Measurements from ENCODE around the gene PGS1. TPM values are rescaled to one million over a fixed set of nuclear protein-coding genes. Genes with fewer than 3 reads are reported as not detected.

The PGS1 gene
- polyA plus RNA-seq, 2 donors: 13.9 to 14.2 TPM

- peak overlapping the region in 1 of 2 donors; percentile 39 for H3K27ac ChIP-seq (ENCODE audit: low read depth in 2 of 2, low read length in 1 of 2)
- H3K27me3 ChIP-seq (ENCODE audit: control insufficient read depth in 1 of 2, insufficient read depth in 2 of 2, low read length in 2 of 2): no peaks in the 10 kb centered on the region
- H3K4me3 ChIP-seq (ENCODE audit: low read depth in 1 of 2, low read length in 2 of 2): no peak overlapping the region
- H3K4me1 ChIP-seq (ENCODE audit: control insufficient read depth in 2 of 2, insufficient read depth in 2 of 2, low read length in 1 of 2): peaks cover 9 to 16% of the 10 kb centered on the region in 2 donors
- peaks cover 5 to 21% of the 10 kb centered on the region in 2 donors for H3K36me3 ChIP-seq (ENCODE audit: control insufficient read depth in 2 of 2, insufficient read depth in 2 of 2, low read length in 1 of 2)
- WGBS, 2 donors: 64 to 75% methylated on average over 24 of the region's 24 CpGs
- H3K9me3 ChIP-seq (ENCODE audit: control insufficient read depth in 2 of 2, insufficient read depth in 1 of 2, low read depth in 1 of 2, low read length in 1 of 2): no peaks in the 10 kb centered on the region
Observed at GRCh38 chr17:78428836-78429617, 50.6 kb downstream of the PGS1 start.

DNA sequence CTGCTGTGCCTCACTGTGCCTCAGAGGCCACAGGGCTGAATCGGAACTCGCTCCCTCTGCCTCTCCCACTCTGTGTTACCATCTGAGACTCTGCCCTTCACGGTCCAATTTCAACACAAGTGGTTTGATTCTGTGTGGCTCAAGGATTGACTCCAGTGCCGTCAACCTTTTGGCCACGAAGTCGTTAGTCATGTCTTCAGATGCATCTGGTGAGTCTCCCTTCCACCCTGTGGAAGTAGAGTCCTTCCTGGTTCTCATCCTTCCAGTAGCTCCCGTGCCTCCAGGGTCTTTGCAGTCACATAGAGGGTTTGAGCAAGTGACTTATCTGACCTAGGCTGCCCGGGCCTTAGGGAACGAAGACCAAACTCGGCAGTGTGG is 51.2 kb downstream of the PGS1 start:
- Histone ChIP-seq H3K27ac (ENCODE audit: low read depth in 2 of 2, low read length in 1 of 2) (no peak overlapping the region), H3K4me3 (ENCODE audit: low read depth in 1 of 2, low read length in 2 of 2) (no peak overlapping the region), H3K27me3 (ENCODE audit: control insufficient read depth in 1 of 2, insufficient read depth in 2 of 2, low read length in 2 of 2) (no peaks in the 10 kb centered on the region), H3K36me3 (ENCODE audit: control insufficient read depth in 2 of 2, insufficient read depth in 2 of 2, low read length in 1 of 2) (peaks cover 5 to 18% of the 10 kb centered on the region in 2 donors), H3K9me3 (ENCODE audit: control insufficient read depth in 2 of 2, insufficient read depth in 1 of 2, low read depth in 1 of 2, low read length in 1 of 2) (no peaks in the 10 kb centered on the region), H3K4me1 (ENCODE audit: control insufficient read depth in 2 of 2, insufficient read depth in 2 of 2, low read length in 1 of 2) (peaks cover 9 to 16% of the 10 kb centered on the region in 2 donors)
- WGBS, 2 donors: 77 to 87% methylated on average over 10 of the region's 10 CpGs

DNA sequence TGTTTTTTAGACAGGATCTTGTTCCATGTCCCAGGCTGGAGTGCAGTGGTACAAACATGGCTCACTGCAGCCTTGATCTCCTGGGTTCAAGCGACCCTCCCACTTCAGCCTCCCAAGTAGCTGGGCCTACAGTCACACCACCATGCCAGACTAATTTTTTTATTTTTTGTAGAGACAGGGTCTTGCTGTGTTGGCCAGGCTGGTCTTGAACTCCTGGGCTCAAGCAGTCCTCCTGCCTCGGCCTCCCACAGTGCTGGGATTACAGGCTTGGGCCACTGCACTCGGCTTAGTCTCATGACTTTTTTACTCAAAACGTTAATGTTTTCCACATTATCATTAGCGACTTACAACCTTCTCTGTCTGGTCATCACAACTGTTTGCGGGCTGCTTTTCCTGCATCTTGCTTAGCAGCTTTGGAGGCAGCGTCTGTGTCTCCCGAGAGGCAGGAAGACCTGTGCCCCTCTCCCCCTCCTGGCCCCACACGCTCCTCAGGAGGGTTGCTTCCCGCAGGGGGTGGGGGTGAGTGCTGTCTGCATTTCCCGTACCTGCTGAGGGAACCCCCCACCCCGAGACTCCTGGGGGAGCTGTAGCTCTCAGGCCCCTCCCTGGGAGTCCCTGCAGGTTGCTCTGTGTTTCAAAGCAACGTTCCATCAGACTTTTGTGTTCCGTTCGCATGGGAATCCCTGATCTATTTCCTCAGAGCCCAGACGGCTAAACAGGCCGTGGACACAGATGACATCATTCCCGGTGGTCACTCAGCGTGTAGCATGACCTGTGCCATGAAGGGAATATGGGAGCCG is 52.6 kb downstream of the PGS1 start:
- Histone ChIP-seq H3K4me1 (ENCODE audit: control insufficient read depth in 2 of 2, insufficient read depth in 2 of 2, low read length in 1 of 2) (peaks cover 9 to 18% of the 10 kb centered on the region in 2 donors), H3K9me3 (ENCODE audit: control insufficient read depth in 2 of 2, insufficient read depth in 1 of 2, low read depth in 1 of 2, low read length in 1 of 2) (no peaks in the 10 kb centered on the region), H3K27ac (ENCODE audit: low read depth in 2 of 2, low read length in 1 of 2) (no peak overlapping the region), H3K36me3 (ENCODE audit: control insufficient read depth in 2 of 2, insufficient read depth in 2 of 2, low read length in 1 of 2) (peaks cover 5 to 9% of the 10 kb centered on the region in 2 donors), H3K4me3 (ENCODE audit: low read depth in 1 of 2, low read length in 2 of 2) (no peak overlapping the region), H3K27me3 (ENCODE audit: control insufficient read depth in 1 of 2, insufficient read depth in 2 of 2, low read length in 2 of 2) (no peaks in the 10 kb centered on the region)
- 64 to 69% methylated on average over 20 of the region's 20 CpGs for WGBS, 2 donors

DNA sequence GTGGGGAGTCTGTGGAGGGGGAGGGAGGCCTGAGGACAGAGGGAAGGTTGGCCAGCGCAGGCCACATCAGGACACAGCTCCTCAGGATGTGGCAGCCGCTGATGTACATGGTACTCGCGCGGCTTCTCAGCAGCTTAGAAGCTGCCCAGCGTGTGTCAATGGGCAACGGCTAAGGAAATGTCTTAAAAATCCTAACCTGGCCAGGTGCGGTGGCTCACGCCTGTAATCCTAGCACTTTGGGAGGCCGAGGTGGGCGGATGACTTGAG is 53.2 kb downstream of the PGS1 start:
- Histone ChIP-seq H3K9me3 (ENCODE audit: control insufficient read depth in 2 of 2, insufficient read depth in 1 of 2, low read depth in 1 of 2, low read length in 1 of 2) (no peaks in the 10 kb centered on the region), H3K4me1 (ENCODE audit: control insufficient read depth in 2 of 2, insufficient read depth in 2 of 2, low read length in 1 of 2) (peaks cover 9 to 18% of the 10 kb centered on the region in 2 donors), H3K4me3 (ENCODE audit: low read depth in 1 of 2, low read length in 2 of 2) (no peak overlapping the region), H3K36me3 (ENCODE audit: control insufficient read depth in 2 of 2, insufficient read depth in 2 of 2, low read length in 1 of 2) (peaks cover 3 to 9% of the 10 kb centered on the region in 2 donors), H3K27ac (ENCODE audit: low read depth in 2 of 2, low read length in 1 of 2) (no peak overlapping the region), H3K27me3 (ENCODE audit: control insufficient read depth in 1 of 2, insufficient read depth in 2 of 2, low read length in 2 of 2) (no peaks in the 10 kb centered on the region)
- WGBS, 2 donors: 89 to 94% methylated on average over 11 of the region's 11 CpGs

GRCh38 chr17:78432226-78433012 is 54.0 kb downstream of the PGS1 start:
- 61 to 64% methylated on average over 21 of the region's 21 CpGs for WGBS, 2 donors

GRCh38 chr17:78433013-78433727 is 54.7 kb downstream of the PGS1 start:
- 69 to 70% methylated on average over 20 of the region's 20 CpGs for WGBS, 2 donors
- Histone ChIP-seq H3K27ac (ENCODE audit: low read depth in 2 of 2, low read length in 1 of 2) (no peak overlapping the region), H3K4me3 (ENCODE audit: low read depth in 1 of 2, low read length in 2 of 2) (no peak overlapping the region), H3K9me3 (ENCODE audit: control insufficient read depth in 2 of 2, insufficient read depth in 1 of 2, low read depth in 1 of 2, low read length in 1 of 2) (no peaks in the 10 kb centered on the region), H3K4me1 (ENCODE audit: control insufficient read depth in 2 of 2, insufficient read depth in 2 of 2, low read length in 1 of 2) (peaks cover 7 to 17% of the 10 kb centered on the region in 2 donors), H3K27me3 (ENCODE audit: control insufficient read depth in 1 of 2, insufficient read depth in 2 of 2, low read length in 2 of 2) (no peaks in the 10 kb centered on the region), H3K36me3 (ENCODE audit: control insufficient read depth in 2 of 2, insufficient read depth in 2 of 2, low read length in 1 of 2) (peaks cover 0 to 9% of the 10 kb centered on the region in 2 donors)

More at GRCh38 chr17:78432226-78433012, 54.0 kb downstream of the PGS1 start:
- H3K4me3 ChIP-seq (ENCODE audit: low read depth in 1 of 2, low read length in 2 of 2): no peak overlapping the region
- H3K4me1 ChIP-seq (ENCODE audit: control insufficient read depth in 2 of 2, insufficient read depth in 2 of 2, low read length in 1 of 2): peaks cover 9 to 19% of the 10 kb centered on the region in 2 donors
- H3K36me3 ChIP-seq (ENCODE audit: control insufficient read depth in 2 of 2, insufficient read depth in 2 of 2, low read length in 1 of 2): peaks cover 0 to 9% of the 10 kb centered on the region in 2 donors
- no peaks in the 10 kb centered on the region for H3K27me3 ChIP-seq (ENCODE audit: control insufficient read depth in 1 of 2, insufficient read depth in 2 of 2, low read length in 2 of 2)
- H3K27ac ChIP-seq (ENCODE audit: low read depth in 2 of 2, low read length in 1 of 2): no peak overlapping the region
- no peaks in the 10 kb centered on the region for H3K9me3 ChIP-seq (ENCODE audit: control insufficient read depth in 2 of 2, insufficient read depth in 1 of 2, low read depth in 1 of 2, low read length in 1 of 2)

GRCh38 chr17:78433780-78434335 is 55.4 kb downstream of the PGS1 start:
- Histone ChIP-seq H3K36me3 (ENCODE audit: control insufficient read depth in 2 of 2, insufficient read depth in 2 of 2, low read length in 1 of 2) (peaks cover 0 to 7% of the 10 kb centered on the region in 2 donors), H3K4me3 (ENCODE audit: low read depth in 1 of 2, low read length in 2 of 2) (no peak overlapping the region), H3K9me3 (ENCODE audit: control insufficient read depth in 2 of 2, insufficient read depth in 1 of 2, low read depth in 1 of 2, low read length in 1 of 2) (no peaks in the 10 kb centered on the region), H3K27ac (ENCODE audit: low read depth in 2 of 2, low read length in 1 of 2) (no peak overlapping the region), H3K4me1 (ENCODE audit: control insufficient read depth in 2 of 2, insufficient read depth in 2 of 2, low read length in 1 of 2) (peaks cover 4 to 12% of the 10 kb centered on the region in 2 donors), H3K27me3 (ENCODE audit: control insufficient read depth in 1 of 2, insufficient read depth in 2 of 2, low read length in 2 of 2) (no peaks in the 10 kb centered on the region)
- WGBS, 2 donors: 83 to 88% methylated on average over 13 of the region's 13 CpGs

- Histone ChIP-seq H3K36me3 (ENCODE audit: control insufficient read depth in 2 of 2, insufficient read depth in 2 of 2, low read length in 1 of 2) (peaks cover 0 to 4% of the 10 kb centered on the region in 2 donors), H3K4me1 (ENCODE audit: control insufficient read depth in 2 of 2, insufficient read depth in 2 of 2, low read length in 1 of 2) (peaks cover 4 to 7% of the 10 kb centered on the region in 2 donors), H3K4me3 (ENCODE audit: low read depth in 1 of 2, low read length in 2 of 2) (no peak overlapping the region), H3K27me3 (ENCODE audit: control insufficient read depth in 1 of 2, insufficient read depth in 2 of 2, low read length in 2 of 2) (no peaks in the 10 kb centered on the region), H3K9me3 (ENCODE audit: control insufficient read depth in 2 of 2, insufficient read depth in 1 of 2, low read depth in 1 of 2, low read length in 1 of 2) (no peaks in the 10 kb centered on the region), H3K27ac (ENCODE audit: low read depth in 2 of 2, low read length in 1 of 2) (no peak overlapping the region)
- 54 to 60% methylated on average over 18 of the region's 18 CpGs for WGBS, 2 donors
Observed at GRCh38 chr17:78434455-78435329, 56.2 kb downstream of the PGS1 start.

All from esophagus (tissue), 2 donors.